Neuronal stem cell (in vitro differentiated cells): ENCODE data around the gene ATP11A.

ENCODE experiments used
- DNase-seq: peaks from one replicate; pipeline ENCODE4 v3.0.0-alpha.2; 2013; ENCODE audit warnings: low spot score
- H2AFZ ChIP-seq: one replicate; pipeline ENCODE4 v1.6.1; 2013; ENCODE audit warnings: mild to moderate bottlenecking, low read length, inconsistent platforms
- H2AK5ac ChIP-seq: 2 replicates; pipeline ENCODE4 v1.6.1; 2013; ENCODE audit warnings: low read depth, mild to moderate bottlenecking, inconsistent platforms, low read length, moderate library complexity, mixed read lengths
- H2BK120ac ChIP-seq: 2 replicates; pipeline ENCODE4 v1.6.1; 2013; ENCODE audit warnings: low read depth, mild to moderate bottlenecking, inconsistent platforms, low read length, moderate library complexity, mixed read lengths
- H2BK12ac ChIP-seq: one replicate; pipeline ENCODE4 v1.6.1; 2013; ENCODE audit warnings: low read length, inconsistent platforms
- H2BK15ac ChIP-seq: 2 replicates; pipeline ENCODE4 v1.6.1; 2013; ENCODE audit warnings: mild to moderate bottlenecking, low read length, inconsistent platforms, mixed read lengths
- H2BK5ac ChIP-seq: one replicate; pipeline ENCODE4 v1.6.1; 2013; ENCODE audit warnings: inconsistent platforms, mild to moderate bottlenecking, low read length, moderate library complexity
- H3K14ac ChIP-seq: one replicate; pipeline ENCODE4 v1.6.1; 2013; ENCODE audit warnings: low read length, inconsistent platforms
- H3K18ac ChIP-seq: 2 replicates; pipeline ENCODE4 v1.6.1; 2013; ENCODE audit warnings: low read length, inconsistent platforms
- H3K23ac ChIP-seq: 2 replicates; pipeline ENCODE4 v1.6.1; 2013; ENCODE audit warnings: low read depth, mild to moderate bottlenecking, mixed read lengths, low read length, inconsistent platforms; ENCODE audit not compliant: poor library complexity
- H3K27ac ChIP-seq: replicated peaks from 3 replicates; pipeline ENCODE4 v1.5.1; 2013; ENCODE audit warnings: low read length, inconsistent platforms
- H3K27me3 ChIP-seq, 3 experiments: 2 replicates each; pipeline ENCODE4 v1.6.1; 2013; ENCODE audit warnings: low read length in 3 of 3, mild to moderate bottlenecking in 2 of 3, inconsistent platforms in 1 of 3, low read depth in 1 of 3, mixed read lengths in 1 of 3, moderate library complexity in 1 of 3; ENCODE audit not compliant: control insufficient read depth in 3 of 3, insufficient read depth in 3 of 3
- H3K36me3 ChIP-seq, 2 donors: replicated peaks in 1 of 2; 2 replicates each; pipeline ENCODE4 v1.6.1; 2013; ENCODE audit warnings: low read length in 2 of 2; ENCODE audit not compliant: control insufficient read depth in 2 of 2, insufficient read depth in 2 of 2
- H3K4ac ChIP-seq: 2 replicates; pipeline ENCODE4 v1.6.1; 2013; ENCODE audit warnings: inconsistent platforms, mild to moderate bottlenecking, low read length, moderate library complexity
- H3K4me1 ChIP-seq, 2 donors: 1 replicate in 1 of 2; 2 replicates in 1 of 2; pipeline ENCODE4 v1.6.1; 2013; ENCODE audit warnings: low read length in 2 of 2, low read depth in 1 of 2; ENCODE audit not compliant: control insufficient read depth in 2 of 2, insufficient read depth in 1 of 2
- H3K4me2 ChIP-seq: one replicate; pipeline ENCODE4 v1.6.1; 2013; ENCODE audit warnings: mild to moderate bottlenecking, low read length, inconsistent platforms; ENCODE audit not compliant: insufficient read depth, poor library complexity, severe bottlenecking
- H3K4me3 ChIP-seq, 2 donors: 2 replicates each; pipeline ENCODE4 v1.5.1; 2013; ENCODE audit warnings: low read length in 2 of 2, mild to moderate bottlenecking in 2 of 2, inconsistent platforms in 1 of 2, moderate library complexity in 1 of 2
- H3K79me1 ChIP-seq: one replicate; pipeline ENCODE4 v1.6.1; 2013; ENCODE audit warnings: low read depth, mild to moderate bottlenecking, inconsistent platforms, low read length, moderate library complexity
- H3K9ac ChIP-seq: one replicate; pipeline ENCODE4 v1.6.1; 2013; ENCODE audit warnings: mild to moderate bottlenecking, low read depth, low read length, inconsistent platforms; ENCODE audit not compliant: poor library complexity
- H3K9me3 ChIP-seq, 2 donors: replicated peaks in 1 of 2; 2 replicates each; pipeline versions ENCODE3 to v1.6.1; 2013; ENCODE audit warnings: low read length in 2 of 2, mild to moderate bottlenecking in 2 of 2, inconsistent platforms in 1 of 2, low read depth in 1 of 2, mixed read lengths in 1 of 2, moderate library complexity in 1 of 2; ENCODE audit not compliant: control insufficient read depth in 2 of 2, insufficient read depth in 1 of 2
- H4K8ac ChIP-seq: one replicate; pipeline ENCODE4 v1.6.1; 2013; ENCODE audit warnings: low read depth, mild to moderate bottlenecking, inconsistent platforms, low read length, moderate library complexity
- H4K91ac ChIP-seq: one replicate; pipeline ENCODE4 v1.6.1; 2013; ENCODE audit warnings: low read length, low read depth, mild to moderate bottlenecking, inconsistent platforms; ENCODE audit not compliant: poor library complexity
- WGBS, 2 donors: extraction: QIAGEN DNeasy Blood & Tissue Kit; methylation state at CpG; one replicate each; pipeline ENCODE4 v1.1.7; 2013; ENCODE audit warnings: missing lambda C conversion rate in 2 of 2, mixed read lengths in 1 of 2; ENCODE audit not compliant: insufficient read length in 2 of 2, insufficient replicate concordance in 1 of 2; ENCODE audit errors: extremely low coverage in 2 of 2; 5-methylcytosine and 5-hydroxymethylcytosine counted together

ATP11A gene

GRCh38 chr13:112704308-112705145, 14.7 kb downstream of the ATP11A start:
- H3K79me1 ChIP-seq: peaks cover 15% of the 10 kb centered on the region
- no peak overlapping the region for H2BK120ac ChIP-seq
- WGBS, 2 donors: no CpG with 5 or more reads among the region's 17 CpGs
- H3K14ac ChIP-seq: no peak overlapping the region
- no peak overlapping the region for H2AFZ ChIP-seq
- H3K36me3 ChIP-seq: no peaks in the 10 kb centered on the region
- H2BK15ac ChIP-seq: no peak overlapping the region
- no peak overlapping the region for H2BK12ac ChIP-seq
- no peak overlapping the region for H2BK5ac ChIP-seq
- H2AK5ac ChIP-seq: no peak overlapping the region
- DNase-seq: no peak
- no peak overlapping the region for H3K4ac ChIP-seq
- H3K4me1 ChIP-seq: peaks cover 0 to 19% of the 10 kb centered on the region in 2 donors
- H4K8ac ChIP-seq: no peak overlapping the region
- H4K91ac ChIP-seq: no peak overlapping the region
- H3K27ac ChIP-seq: no peak overlapping the region
- no peak overlapping the region for H3K4me3 ChIP-seq
- no peak overlapping the region for H3K23ac ChIP-seq
- H3K9ac ChIP-seq: no peak overlapping the region
- H3K18ac ChIP-seq: no peak overlapping the region
- H3K4me2 ChIP-seq: no peak overlapping the region
- H3K27me3 ChIP-seq: no peaks in the 10 kb centered on the region
- H3K9me3 ChIP-seq: no peaks in the 10 kb centered on the region

GRCh38 chr13:112705286-112705685, 15.4 kb downstream of the ATP11A start:
- Histone ChIP-seq H4K8ac (no peak overlapping the region), H3K36me3 (no peaks in the 10 kb centered on the region), H3K27me3 (no peaks in the 10 kb centered on the region), H2AFZ (no peak overlapping the region), H2BK12ac (peak overlapping the region; percentile 51), H3K4me1 (peaks cover 0 to 25% of the 10 kb centered on the region in 2 donors), H3K79me1 (peaks cover 17% of the 10 kb centered on the region), H3K23ac (no peak overlapping the region), H2AK5ac (no peak overlapping the region), H3K14ac (peak overlapping the region; percentile 39), H2BK5ac (no peak overlapping the region), H2BK15ac (no peak overlapping the region), H3K27ac (no peak overlapping the region), H3K18ac (peak overlapping the region; percentile 49), H4K91ac (no peak overlapping the region), H3K4ac (no peak overlapping the region), H3K9ac (no peak overlapping the region), H3K4me2 (no peak overlapping the region), H2BK120ac (no peak overlapping the region), H3K4me3 (no peak overlapping the region), H3K9me3 (no peaks in the 10 kb centered on the region)
- no peak for DNase-seq
- WGBS, 2 donors: no CpG with 5 or more reads among the region's 17 CpGs

GRCh38 chr13:112706171-112706570, 16.3 kb downstream of the ATP11A start:
- H3K27ac ChIP-seq: no peak overlapping the region
- H2BK12ac ChIP-seq: no peak overlapping the region
- DNase-seq: no peak
- no peak overlapping the region for H3K14ac ChIP-seq
- WGBS, 2 donors: no CpG with 5 or more reads among the region's 4 CpGs
- no peak overlapping the region for H3K4ac ChIP-seq
- H3K79me1 ChIP-seq: peaks cover 16% of the 10 kb centered on the region
- H2BK15ac ChIP-seq: no peak overlapping the region
- no peak overlapping the region for H3K4me2 ChIP-seq
- no peak overlapping the region for H2AFZ ChIP-seq
- no peak overlapping the region for H3K9ac ChIP-seq
- H3K36me3 ChIP-seq: no peaks in the 10 kb centered on the region
- H4K8ac ChIP-seq: no peak overlapping the region
- H2BK120ac ChIP-seq: no peak overlapping the region
- no peak overlapping the region for H3K4me3 ChIP-seq
- H3K27me3 ChIP-seq: no peaks in the 10 kb centered on the region
- H3K18ac ChIP-seq: no peak overlapping the region
- no peak overlapping the region for H4K91ac ChIP-seq
- H3K9me3 ChIP-seq: no peaks in the 10 kb centered on the region
- no peak overlapping the region for H2BK5ac ChIP-seq
- no peak overlapping the region for H3K23ac ChIP-seq
- H3K4me1 ChIP-seq: peaks cover 3 to 33% of the 10 kb centered on the region in 2 donors
- H2AK5ac ChIP-seq: no peak overlapping the region

- Histone ChIP-seq H3K4me1 (peaks cover 19 to 48% of the 10 kb centered on the region in 2 donors), H3K27ac (no peak overlapping the region)
Measured at GRCh38 chr13:112708560-112709240, 18.9 kb downstream of the ATP11A start.

More at GRCh38 chr13:112708560-112709240, 18.9 kb downstream of the ATP11A start:
- no peak overlapping the region for H2BK120ac ChIP-seq
- H3K9me3 ChIP-seq: no peaks in the 10 kb centered on the region
- H3K4me3 ChIP-seq: no peak overlapping the region
- no peak overlapping the region for H3K4me2 ChIP-seq
- H3K18ac ChIP-seq: peak overlapping the region; percentile 77
- no peak overlapping the region for H4K8ac ChIP-seq
- DNase-seq: no peak
- no peaks in the 10 kb centered on the region for H3K36me3 ChIP-seq
- H2BK5ac ChIP-seq: no peak overlapping the region
- no CpG with 5 or more reads among the region's 11 CpGs for WGBS, 2 donors
- H3K79me1 ChIP-seq: peaks cover 13% of the 10 kb centered on the region
- H3K27me3 ChIP-seq: no peaks in the 10 kb centered on the region
- H3K14ac ChIP-seq: no peak overlapping the region
- no peak overlapping the region for H2BK15ac ChIP-seq
- H2AFZ ChIP-seq: no peak overlapping the region
- peak overlapping the region; percentile 38 for H3K23ac ChIP-seq
- H3K9ac ChIP-seq: peak overlapping the region; percentile 24
- H2BK12ac ChIP-seq: peak overlapping the region; percentile 63
- H4K91ac ChIP-seq: no peak overlapping the region
- H3K4ac ChIP-seq: no peak overlapping the region
- peak overlapping the region; percentile 83 for H2AK5ac ChIP-seq
